GM18502 (cell line): ENCODE data around the gene RNF31.

Experiments
- ATAC-seq: cut with Tn5 transposase; IDR thresholded peaks from one replicate; pipeline ENCODE4 v1.9.1; 2021; ENCODE audit warnings: mild to moderate bottlenecking; ENCODE audit not compliant: unreplicated experiment, poor library complexity

Gene RNF31

DNA sequence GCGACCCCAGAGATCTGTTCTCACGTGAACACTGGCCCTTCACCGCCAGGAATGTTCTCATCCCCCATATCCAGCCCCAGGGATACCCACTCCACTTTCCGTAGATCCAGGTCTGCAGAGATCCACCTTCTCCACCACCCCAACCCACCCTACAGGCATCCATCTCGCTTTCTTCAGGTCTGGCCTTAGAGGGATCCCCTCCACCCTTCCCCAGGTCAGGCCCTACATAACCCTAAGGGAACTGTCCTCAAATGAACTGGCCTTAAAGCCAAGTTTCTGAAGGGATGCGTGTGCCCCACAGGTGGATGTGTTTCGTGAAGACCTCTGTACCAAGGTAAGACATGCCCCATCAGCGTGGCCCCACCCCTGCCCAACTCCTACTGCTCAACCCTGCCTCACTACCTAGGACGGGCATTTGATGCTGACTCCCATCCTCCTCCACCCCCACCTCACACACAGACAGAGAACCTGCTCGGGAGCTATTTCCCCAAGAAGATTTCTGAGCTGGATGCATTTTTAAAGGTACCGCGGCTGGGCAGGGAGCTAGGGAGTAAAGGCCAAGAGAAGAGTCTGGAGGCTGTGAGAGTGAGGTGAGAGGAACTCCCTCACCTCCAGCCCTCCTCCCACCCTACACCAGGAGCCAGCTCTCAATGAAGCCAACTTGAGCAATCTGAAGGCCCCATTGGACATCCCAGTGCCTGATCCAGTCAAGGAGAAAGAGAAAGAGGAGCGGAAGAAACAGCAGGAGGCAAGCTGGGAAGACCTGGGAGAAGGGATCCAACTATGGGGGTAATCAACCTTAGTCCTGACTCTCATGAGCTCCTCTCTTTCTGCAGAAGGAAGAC lies 10.4 kb upstream of the RNF31 start:
- ATAC-seq = no peak

DNA sequence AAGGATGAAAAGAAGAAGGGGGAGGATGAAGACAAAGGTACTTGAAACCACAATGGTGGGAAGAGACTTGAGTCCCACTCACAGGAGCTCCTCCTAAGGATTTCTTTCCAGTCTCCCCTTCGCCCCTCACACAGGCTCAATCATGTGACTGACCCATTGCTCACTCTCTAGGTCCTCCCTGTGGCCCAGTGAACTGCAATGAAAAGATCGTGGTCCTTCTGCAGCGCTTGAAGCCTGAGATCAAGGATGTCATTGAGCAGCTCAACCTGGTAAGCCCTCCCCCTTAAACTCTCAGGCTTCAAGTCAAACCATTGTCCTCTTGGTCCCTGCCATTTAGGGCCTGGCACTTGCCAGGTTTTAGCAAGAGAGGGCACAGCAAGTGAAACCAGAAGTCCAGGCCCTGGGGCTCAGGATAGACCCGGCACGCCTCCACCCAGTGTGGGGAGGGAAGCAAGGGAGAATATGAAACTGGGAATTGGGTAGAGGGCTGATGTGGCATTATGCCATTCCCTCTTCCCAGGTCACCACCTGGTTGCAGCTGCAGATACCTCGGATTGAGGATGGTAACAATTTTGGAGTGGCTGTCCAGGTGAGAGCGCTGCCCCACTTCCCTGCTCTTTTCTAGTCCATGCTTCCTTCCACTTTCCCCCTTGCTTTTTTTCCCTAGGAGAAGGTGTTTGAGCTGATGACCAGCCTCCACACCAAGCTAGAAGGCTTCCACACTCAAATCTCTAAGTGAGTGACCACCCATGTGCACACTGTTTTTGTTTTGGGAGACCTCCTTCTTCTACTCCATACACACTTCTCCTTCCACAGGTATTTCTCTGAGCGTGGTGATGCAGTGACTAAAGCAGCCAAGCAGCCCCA lies 9.5 kb upstream of the RNF31 start:
- no peak for ATAC-seq

DNA sequence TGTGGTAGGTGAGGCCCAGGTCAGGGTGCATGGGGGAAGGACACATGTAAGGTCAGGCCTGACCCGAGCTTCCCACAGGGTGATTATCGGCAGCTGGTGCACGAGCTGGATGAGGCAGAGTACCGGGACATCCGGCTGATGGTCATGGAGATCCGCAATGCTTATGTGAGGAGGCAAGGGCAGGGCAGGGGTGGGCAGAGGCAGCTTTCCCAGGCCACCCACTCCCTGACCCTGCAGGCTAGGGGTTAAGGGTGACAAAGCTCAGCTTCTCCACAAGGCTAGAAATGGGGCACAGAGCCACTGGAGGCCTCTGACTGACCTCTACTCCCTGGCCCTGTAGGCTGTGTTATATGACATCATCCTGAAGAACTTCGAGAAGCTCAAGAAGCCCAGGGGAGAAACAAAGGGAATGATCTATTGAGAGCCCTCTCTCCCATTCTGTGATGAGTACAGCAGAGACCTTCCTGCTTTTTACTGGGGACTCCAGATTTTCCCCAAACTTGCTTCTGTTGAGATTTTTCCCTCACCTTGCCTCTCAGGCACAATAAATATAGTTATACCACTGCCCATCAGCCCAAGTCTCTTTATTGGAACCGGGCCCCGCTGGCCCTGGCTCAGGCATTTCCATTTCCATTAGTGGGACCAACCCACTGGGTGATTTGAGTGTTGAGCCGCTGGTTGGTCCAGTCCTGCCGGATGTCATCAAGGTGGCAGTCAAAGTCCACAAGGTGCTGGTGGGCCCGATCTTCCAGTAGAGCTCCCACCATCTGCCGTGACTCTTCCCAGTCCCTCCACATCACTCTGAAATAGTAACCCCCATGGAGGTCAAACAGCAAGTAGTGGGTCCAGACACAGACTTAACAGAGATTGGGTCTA lies 8.7 kb upstream of the RNF31 start:
- ATAC-seq = no peak

DNA sequence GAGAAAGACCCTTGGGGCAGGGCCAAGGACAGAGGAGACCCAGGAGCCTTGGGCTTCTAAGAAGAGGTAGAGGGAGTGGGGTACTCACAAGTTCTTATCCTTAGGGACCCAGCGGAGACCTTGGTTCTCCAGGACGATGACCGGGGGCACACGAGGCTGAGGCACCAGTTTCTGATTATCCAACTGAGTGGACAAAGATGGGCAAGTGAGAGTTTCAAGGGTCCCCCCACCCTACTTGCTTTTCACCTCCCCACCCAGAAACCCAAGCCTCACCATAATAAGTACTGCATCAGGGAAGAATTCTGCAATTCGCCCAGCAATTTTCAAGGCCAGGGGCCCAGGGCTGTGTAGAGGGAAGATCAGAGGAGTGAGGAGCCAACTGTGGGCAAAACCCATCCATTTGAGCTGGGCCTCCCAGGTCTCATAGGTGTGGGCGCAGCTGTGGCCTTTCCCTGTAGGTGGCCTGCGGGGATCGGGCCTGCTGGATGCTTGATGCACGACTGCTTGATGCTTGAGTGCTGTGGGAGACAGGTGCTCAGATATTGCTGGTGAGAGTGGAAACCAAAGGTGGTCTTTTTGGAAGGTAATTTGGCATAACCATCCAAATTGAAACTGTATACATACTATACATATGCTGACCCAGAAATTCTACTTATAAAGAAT lies 7.9 kb upstream of the RNF31 start:
- no peak for ATAC-seq

DNA sequence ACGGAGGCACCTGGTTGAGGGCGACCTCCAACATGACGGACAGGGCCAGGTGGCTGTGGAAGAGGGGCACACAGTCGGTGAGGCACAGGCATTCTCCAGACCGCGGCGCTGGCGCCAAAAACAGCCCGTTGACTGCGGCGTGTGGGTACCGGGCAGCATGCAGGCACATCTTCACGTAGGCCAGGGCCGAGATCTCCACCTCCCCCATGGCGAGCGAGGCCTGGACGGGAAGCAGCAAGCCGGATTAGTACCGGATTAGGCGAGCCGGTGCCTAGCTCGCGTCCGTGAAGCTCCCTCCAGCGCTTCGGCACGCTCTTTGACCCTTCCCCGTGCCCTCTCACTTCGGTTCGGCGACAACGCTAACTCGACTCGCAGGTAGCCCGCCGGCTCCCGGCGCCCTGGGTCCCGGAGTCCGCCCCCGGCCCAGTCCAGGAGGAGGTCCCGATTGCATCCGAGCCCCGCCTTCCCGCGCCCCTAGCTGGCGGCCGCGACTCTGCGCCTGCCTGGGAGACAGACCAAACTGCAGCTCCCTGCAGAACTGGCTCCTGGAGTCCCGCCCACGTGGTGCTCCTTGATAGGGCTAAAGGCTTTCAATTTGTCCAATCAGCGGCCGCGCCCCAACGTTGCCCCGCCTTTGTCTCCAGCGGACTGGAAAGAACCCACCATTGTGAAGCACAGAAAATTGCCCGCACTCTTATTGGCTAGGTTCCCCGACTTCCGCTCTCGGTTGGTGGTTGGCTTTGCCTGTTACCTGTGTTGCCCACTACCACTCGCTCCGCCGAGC lies 6.0 kb upstream of the RNF31 start, which contains the start of gene EMC9:
Gene EMC9 (minus strand): TSS at position 495 of the 784 bp plus-strand sequence. CDS start 287 bp downstream, at position 208.
- peak; percentile 90 for ATAC-seq

DNA sequence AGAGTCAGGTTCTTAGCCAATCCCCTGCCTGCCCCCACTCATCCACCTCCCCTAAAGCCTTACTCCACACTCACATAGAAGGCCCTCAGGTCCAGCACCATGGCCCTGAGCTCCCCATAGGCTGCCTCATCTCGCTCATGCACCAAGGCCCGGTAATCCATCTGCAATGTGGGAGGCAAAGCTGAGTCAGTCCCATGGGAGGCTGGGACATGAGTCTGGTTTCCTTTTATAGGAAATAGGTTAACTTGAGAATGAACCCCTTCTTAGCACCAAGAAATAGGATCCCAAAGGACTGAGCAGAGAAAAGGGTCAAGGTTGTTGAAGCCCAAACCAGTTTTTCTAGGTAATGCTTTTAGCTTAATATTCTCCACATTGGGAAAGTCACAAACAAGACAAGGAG lies 3.8 kb upstream of the RNF31 start:
- no peak for ATAC-seq

DNA sequence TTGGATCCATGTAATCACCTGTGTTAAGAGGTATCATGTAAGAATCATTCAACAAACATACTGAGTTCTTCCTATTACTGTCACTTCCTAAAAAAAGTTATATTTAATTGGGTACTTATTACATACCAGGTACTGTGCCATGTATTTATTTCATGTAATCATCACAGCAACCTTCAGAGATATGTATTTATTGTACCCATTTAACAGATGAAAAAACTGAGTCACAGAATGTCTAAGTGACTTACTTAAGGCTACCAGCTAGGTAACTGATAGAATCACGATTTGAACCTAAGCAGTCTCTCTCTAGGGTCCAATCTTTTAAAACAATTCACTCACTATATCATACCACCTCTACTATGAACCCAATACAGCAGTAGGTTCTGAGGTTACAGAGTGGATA lies 2.8 kb upstream of the RNF31 start:
- ATAC-seq = no peak

DNA sequence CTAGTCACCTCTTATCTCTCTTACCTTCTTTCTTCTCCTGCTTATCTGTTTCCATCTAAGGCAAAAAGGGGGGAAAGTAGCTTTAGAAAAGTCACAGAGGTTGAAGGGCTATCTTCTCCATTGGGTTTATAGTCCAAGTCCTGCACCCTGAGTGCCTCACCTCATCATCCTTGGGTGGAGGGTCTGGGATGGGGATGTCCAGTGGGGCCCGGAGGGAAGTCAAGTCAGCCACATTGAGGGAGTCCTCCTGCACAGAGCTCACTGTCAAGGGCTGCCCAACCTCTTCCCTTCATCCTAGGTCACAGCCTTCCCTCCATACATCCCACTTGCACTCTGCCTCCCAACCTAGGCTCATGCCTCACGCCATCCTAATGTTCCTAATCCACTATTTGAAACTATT lies 2.1 kb upstream of the RNF31 start:
- no peak for ATAC-seq

DNA sequence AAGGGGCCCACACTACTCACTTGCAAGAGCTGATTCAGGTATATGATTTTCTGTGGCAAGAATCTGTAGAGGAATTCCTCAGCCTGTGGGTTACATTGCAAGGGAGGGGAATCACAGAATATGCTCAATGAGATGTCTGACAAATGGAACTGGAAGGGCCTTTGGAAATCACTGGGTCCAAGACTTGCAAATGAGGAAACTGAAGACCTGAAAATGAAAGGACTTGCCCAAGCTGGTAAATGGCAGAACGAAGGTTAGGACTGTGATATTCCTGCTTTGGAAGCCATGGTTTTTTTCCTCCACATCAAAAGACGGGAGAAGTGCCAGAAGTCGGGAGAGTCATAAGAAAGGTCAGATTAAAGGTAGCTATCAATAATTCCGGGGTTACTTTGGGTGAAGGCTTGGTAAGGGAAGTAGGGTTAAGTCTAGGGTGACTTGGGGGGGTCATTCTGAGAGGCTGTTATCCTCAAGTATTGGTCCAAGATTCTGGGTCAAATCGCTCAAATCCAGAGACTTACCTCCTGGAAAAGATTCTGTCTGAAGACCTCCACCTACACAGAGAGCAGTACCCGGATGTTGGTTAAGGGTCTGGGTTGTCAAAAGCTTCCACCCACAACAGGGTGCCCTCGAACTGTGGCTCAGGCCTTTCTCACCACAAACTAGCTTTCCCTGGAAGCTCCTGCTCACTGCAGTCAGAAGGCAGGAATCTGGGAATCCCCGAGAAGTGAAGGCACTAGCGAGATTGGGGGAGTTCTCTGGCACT lies 1.4 kb upstream of the RNF31 start:
- no peak for ATAC-seq

DNA sequence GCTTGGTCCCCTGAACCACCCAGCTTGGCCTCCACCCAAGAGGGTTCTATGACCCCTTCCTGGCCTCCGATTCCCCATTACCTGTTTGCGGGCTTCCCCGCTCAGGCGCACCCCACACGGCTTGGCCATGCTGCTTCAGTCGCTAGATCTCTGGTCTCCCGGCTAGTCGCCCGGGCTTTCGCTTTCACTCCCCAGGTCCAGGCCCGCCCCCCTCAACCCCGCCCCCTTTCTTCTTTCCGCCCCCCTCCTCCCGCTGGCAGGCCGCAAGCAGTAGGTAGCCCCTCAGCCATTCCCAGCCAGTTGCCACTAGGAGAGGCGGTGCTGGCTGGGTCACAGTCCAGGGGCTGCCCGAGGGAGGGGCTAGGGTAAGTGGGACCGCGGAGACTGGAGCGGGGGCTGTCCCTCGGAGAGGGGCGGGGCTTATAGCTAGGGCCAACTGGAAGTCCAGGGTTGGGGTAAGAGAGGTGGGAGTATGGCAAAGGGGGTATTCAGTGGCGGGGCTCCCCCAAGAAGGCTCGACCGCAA lies 783 bp upstream of the RNF31 start, which contains the start of gene PSME2:
Gene PSME2 (minus strand): TSS at position 158 of the 525 bp plus-strand sequence. CDS start 29 bp downstream, at position 129.
- peak; percentile 66 for ATAC-seq

DNA sequence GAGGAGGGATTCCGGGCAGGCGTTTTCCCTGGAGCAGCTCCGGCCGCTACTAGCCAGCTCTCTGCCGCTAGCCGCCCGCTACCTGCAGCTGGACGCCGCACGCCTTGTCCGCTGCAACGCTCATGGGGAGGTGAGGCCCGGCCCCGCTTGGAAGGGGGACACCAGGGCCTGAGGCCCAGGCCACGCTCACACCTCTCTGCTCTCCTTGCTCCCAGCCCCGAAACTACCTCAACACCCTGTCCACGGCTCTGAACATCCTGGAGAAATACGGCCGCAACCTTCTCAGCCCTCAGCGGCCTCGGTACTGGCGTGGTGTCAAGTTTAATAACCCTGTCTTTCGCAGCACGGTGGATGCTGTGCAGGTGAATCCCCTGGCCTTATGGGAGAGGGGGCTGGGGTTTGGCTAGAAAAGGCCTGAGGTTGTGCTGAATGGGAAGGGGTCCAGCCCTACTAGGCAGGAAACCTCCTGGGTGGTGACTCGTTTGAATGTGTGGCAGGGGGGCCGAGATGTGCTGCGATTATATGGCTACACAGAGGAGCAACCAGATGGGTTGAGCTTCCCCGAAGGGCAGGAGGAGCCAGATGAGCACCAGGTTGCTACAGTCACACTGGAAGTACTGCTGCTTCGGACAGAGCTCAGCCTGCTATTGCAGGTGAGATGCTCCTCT lies 597 bp downstream of the RNF31 start:
- ATAC-seq = no peak

DNA sequence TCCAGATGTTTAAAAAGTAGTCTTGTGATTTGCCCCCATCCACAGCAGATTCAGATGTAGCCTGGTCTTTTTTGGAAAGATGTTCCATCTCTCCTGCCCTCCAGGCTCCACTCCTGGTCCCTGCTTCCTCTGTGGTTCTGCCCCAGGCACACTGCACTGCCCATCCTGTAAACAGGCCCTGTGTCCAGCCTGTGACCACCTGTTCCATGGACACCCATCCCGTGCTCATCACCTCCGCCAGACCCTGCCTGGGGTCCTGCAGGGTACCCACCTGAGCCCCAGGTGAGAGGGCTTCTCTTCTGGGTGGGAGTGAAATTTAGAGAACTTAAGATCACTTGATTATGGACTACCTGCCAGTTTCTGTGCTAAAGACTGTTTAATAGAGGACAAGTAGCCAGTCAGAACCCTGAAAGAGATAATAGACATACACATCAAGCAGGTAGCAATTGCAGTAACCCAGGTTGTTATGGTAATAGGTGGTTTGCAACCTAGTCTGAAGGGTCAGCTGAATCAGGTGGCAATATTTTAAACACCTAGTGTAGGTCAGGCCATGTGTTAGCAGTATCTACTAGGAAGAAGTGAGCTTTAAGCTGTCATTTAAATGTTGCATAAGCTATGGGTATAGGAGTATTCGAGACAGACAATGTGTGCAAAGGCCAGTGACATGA lies 2.1 kb downstream of the RNF31 start:
- no peak for ATAC-seq

DNA sequence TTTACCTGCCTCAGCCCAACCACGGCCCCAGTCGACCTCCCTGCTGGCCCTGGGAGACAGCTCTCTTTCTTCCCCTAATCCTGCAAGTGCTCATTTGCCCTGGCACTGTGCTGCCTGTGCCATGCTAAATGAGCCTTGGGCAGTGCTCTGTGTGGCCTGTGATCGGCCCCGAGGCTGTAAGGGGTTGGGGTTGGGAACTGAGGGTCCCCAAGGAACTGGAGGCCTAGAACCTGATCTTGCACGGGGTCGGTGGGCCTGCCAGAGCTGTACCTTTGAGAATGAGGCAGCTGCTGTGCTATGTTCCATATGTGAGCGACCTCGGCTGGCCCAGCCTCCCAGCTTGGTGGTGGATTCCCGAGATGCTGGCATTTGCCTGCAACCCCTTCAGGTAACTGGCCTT lies 2.8 kb downstream of the RNF31 start:
- ATAC-seq = no peak

DNA sequence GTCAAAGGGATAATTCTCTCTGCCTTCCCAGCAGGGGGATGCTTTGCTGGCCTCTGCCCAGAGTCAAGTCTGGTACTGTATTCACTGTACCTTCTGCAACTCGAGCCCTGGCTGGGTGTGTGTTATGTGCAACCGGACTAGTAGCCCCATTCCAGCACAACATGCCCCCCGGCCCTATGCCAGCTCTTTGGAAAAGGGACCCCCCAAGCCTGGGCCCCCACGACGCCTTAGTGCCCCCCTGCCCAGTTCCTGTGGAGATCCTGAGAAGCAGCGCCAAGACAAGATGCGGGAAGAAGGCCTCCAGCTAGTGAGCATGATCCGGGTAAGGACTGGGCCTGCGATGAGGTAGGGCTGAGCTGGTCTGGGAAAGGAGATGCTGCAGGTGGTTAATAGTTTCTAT lies 3.3 kb downstream of the RNF31 start:
- ATAC-seq = no peak

DNA sequence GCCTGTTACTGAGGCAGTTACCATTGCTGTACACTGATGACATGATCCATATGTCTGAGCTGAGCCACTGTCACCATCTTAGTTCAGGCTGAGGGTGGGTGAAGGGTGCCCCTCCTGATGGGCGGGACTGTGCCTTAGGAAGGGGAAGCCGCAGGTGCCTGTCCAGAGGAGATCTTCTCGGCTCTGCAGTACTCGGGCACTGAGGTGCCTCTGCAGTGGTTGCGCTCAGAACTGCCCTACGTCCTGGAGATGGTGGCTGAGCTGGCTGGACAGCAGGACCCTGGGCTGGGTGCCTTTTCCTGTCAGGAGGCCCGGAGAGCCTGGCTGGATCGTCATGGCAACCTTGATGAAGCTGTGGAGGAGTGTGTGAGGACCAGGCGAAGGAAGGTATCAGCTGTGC lies 3.7 kb downstream of the RNF31 start:
- no peak for ATAC-seq

DNA sequence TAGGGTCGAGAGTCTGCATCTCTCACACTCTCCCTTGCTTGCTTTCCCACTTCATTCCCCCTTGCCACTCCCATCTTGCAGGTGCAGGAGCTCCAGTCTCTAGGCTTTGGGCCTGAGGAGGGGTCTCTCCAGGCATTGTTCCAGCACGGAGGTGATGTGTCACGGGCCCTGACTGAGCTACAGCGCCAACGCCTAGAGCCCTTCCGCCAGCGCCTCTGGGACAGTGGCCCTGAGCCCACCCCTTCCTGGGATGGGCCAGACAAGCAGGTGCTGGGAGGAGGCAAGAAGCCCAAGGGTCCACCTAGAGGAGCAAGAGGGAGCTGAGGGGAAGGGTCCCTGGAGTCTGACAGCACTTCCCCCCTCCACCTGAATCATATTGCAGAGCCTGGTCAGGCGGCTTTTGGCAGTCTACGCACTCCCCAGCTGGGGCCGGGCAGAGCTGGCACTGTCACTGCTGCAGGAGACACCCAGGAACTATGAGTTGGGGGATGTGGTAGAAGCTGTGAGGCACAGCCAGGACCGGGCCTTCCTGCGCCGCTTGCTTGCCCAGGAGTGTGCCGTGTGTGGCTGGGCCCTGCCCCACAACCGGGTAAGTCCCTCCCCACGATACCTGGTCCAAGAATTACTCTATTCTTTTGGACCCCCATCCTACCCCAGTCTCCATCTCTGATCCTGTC lies 4.2 kb downstream of the RNF31 start:
- ATAC-seq = no peak
